Activated B cell treated with CpG ODN at 0.5 μM for 24 hours (primary cell): Measurements from ENCODE around the gene SPAG16. TPM values are rescaled to one million over a fixed set of nuclear protein-coding genes. Genes with fewer than 3 reads are reported as not detected.

Source experiments
- ATAC-seq: fragments of 200-7000 bp; cut with Tn5 transposase; one replicate; pipeline ENCODE4 v1.10.0; 2021; ENCODE audit warnings: low read depth, mild to moderate bottlenecking, moderate library complexity
- CTCF ChIA-PET: fragments of 350-600 bp; sonication (Branson Sonifier 250); formaldehyde crosslinking; loops from one replicate; lab custom pipeline; 2021; ENCODE audit warnings: antibody characterized with exemption; lab: Charles Lee
- POLR2A ChIA-PET: fragments of 350-600 bp; sonication (Branson Sonifier 250); formaldehyde crosslinking; loops from one replicate; lab custom pipeline; 2021; ENCODE audit warnings: antibody characterized with exemption; lab: Charles Lee
- DNase-seq: peaks from one replicate; pipeline ENCODE4 v3.0.0; 2022
- H3K27ac Mint-ChIP-seq: one replicate; pipeline ENCODE4 v1.8.0; 2020; ENCODE audit warnings: mixed read lengths
- H3K27me3 Mint-ChIP-seq: one replicate; pipeline ENCODE4 v1.8.0; 2021; ENCODE audit warnings: mixed read lengths
- H3K36me3 Mint-ChIP-seq: one replicate; pipeline ENCODE4 v1.8.0; 2021; ENCODE audit warnings: low read depth, mixed read lengths
- H3K4me1 Mint-ChIP-seq: one replicate; pipeline ENCODE4 v1.8.0; 2021; ENCODE audit warnings: mixed read lengths
- H3K4me3 Mint-ChIP-seq: one replicate; pipeline ENCODE4 v1.8.0; 2020; ENCODE audit warnings: mild to moderate bottlenecking, mixed read lengths
- H3K9me3 Mint-ChIP-seq: one replicate; pipeline ENCODE4 v1.8.0; 2020; ENCODE audit warnings: mixed read lengths
- intact Hi-C: fragments of 100-400 bp; cut with micrococcal nuclease; formaldehyde crosslinking; loops from one replicate; pipeline ENCODE4 v1.15.1; 2024
- total RNA-seq: library from RNA; stranded (reverse); gene quantifications from 2 replicates; pipeline ENCODE4 v1.2.3, GENCODE V29; 2022
- TF ChIP-seq, protein P1 (sequence below): fragments of 200-600 bp; IDR thresholded peaks from one replicate; pipeline ENCODE4 v1.8.0; 2022; ENCODE audit warnings: antibody characterized with exemption, mild to moderate bottlenecking

Gene SPAG16
- total RNA-seq, 1 donor from 2014 or later, result 11.2 TPM

- ChIA-PET POLR2A (no interaction called here), CTCF (no interaction called here)
- intact Hi-C loops, result no loop called here
- H3K9me3 Mint-ChIP-seq, result no peaks in the 10 kb centered on the region
- TF ChIP-seq, protein P1, sequence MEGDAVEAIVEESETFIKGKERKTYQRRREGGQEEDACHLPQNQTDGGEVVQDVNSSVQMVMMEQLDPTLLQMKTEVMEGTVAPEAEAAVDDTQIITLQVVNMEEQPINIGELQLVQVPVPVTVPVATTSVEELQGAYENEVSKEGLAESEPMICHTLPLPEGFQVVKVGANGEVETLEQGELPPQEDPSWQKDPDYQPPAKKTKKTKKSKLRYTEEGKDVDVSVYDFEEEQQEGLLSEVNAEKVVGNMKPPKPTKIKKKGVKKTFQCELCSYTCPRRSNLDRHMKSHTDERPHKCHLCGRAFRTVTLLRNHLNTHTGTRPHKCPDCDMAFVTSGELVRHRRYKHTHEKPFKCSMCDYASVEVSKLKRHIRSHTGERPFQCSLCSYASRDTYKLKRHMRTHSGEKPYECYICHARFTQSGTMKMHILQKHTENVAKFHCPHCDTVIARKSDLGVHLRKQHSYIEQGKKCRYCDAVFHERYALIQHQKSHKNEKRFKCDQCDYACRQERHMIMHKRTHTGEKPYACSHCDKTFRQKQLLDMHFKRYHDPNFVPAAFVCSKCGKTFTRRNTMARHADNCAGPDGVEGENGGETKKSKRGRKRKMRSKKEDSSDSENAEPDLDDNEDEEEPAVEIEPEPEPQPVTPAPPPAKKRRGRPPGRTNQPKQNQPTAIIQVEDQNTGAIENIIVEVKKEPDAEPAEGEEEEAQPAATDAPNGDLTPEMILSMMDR, result no peak
- ATAC-seq (no peak), DNase-seq (no peak)
- no peak overlapping the region for H3K4me3 Mint-ChIP-seq
- H3K27me3 Mint-ChIP-seq, result no peaks in the 10 kb centered on the region
- no peaks in the 10 kb centered on the region for H3K4me1 Mint-ChIP-seq
- no peak overlapping the region for H3K27ac Mint-ChIP-seq
- H3K36me3 Mint-ChIP-seq, result no peaks in the 10 kb centered on the region
Measured at GRCh38 chr2:214412679-214413078, 1128.4 kb downstream of the SPAG16 start.

- TF ChIP-seq, protein P1, result no peak
- CTCF ChIA-PET, result no interaction called here
- POLR2A ChIA-PET, result no interaction called here
- H3K4me1 Mint-ChIP-seq, result no peaks in the 10 kb centered on the region
- no peaks in the 10 kb centered on the region for H3K27me3 Mint-ChIP-seq
- no peaks in the 10 kb centered on the region for H3K36me3 Mint-ChIP-seq
- DNase-seq, result no peak
- no peak for ATAC-seq
- H3K27ac Mint-ChIP-seq, result no peak overlapping the region
- intact Hi-C loops, result no loop called here
- H3K4me3 Mint-ChIP-seq, result no peak overlapping the region
- peaks cover 2% of the 10 kb centered on the region for H3K9me3 Mint-ChIP-seq
Measured at GRCh38 chr2:214436470-214436869, 1152.2 kb downstream of the SPAG16 start.

DNA sequence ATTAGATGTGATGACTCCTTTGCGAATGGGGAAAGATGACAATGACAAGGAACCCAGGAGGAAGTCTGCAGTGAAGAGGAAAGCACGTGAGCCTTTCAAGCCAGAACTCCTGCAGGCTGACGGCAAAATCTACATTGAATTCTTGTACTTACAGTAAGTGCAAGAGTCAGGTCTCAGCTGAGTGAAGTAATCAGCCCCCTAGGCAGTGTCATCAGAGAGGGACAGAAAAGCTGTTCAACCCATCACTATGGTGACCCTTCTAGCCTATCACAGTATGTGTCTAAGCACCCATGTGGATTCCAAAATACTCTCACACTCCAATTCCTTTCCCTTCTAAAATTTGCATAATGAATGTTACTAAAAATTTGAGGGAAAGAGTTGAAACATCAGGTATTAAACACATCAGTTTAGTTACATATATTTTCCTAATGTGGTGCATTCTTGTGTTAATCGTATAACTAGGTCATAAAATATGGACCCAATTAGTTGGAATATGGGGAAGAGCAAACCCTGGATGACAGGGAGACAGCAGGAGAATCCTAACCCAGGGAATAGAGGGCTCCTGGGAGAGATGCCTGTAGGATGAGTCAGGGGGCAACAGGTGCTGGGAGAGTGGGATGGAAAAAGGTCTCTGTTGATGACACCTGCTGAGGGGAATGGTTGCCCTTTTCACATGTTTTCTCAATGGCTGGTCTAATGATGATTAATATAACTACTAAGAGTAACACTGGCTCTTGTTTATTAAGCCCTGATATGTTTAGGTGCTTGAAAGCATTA is 1166.0 kb downstream of the SPAG16 start:
- CTCF ChIA-PET, result no interaction called here
- POLR2A ChIA-PET, result no interaction called here
- H3K27me3 Mint-ChIP-seq, result no peaks in the 10 kb centered on the region
- intact Hi-C loops, result no loop called here
- DNase-seq, result no peak
- no peaks in the 10 kb centered on the region for H3K4me1 Mint-ChIP-seq
- ATAC-seq, result no peak
- H3K4me3 Mint-ChIP-seq, result no peak overlapping the region
- TF ChIP-seq, protein P1, result no peak
- no peak overlapping the region for H3K27ac Mint-ChIP-seq
- H3K36me3 Mint-ChIP-seq, result no peaks in the 10 kb centered on the region
- no peaks in the 10 kb centered on the region for H3K9me3 Mint-ChIP-seq

DNA sequence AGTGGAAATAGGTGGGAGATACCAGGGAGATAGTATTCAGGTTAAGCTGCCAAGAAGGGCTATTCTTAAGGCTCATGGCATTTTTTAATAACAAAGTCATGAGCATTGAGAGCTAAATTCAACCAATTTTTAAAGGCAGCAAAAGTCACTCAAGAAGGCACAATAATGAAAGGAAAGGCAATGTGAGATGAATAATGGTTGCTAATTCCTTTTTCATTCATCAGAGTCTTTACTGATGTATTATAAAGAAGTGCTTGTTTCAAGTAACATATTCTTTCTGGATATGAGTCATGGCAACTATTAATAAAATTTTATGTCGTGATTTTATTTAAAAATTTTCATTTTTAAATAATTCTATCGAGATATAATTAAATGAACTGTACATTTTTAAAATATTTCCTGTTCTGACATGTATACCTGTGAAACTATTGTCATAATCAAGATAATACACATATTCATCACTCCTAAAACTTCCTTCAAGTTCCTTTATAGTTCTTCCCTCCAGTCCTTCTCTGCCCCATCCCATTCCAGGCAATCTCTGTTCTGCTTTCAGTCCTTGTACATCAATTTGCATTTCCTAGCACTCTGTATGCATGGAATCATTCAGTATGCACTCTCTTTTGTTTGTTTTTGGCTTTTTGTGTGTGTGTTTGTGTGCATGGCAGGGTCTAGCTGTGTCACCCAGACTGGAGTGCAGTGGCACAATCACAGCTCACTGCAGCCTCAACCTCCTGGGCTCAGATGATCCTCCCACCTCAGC is 1167.4 kb downstream of the SPAG16 start:
- H3K9me3 Mint-ChIP-seq, result no peaks in the 10 kb centered on the region
- no peak overlapping the region for H3K27ac Mint-ChIP-seq
- CTCF ChIA-PET, result no interaction called here
- intact Hi-C loops, result no loop called here
- no peaks in the 10 kb centered on the region for H3K36me3 Mint-ChIP-seq
- no peak for ATAC-seq
- TF ChIP-seq, protein P1, result no peak
- H3K27me3 Mint-ChIP-seq, result no peaks in the 10 kb centered on the region
- POLR2A ChIA-PET, result no interaction called here
- no peaks in the 10 kb centered on the region for H3K4me1 Mint-ChIP-seq
- no peak overlapping the region for H3K4me3 Mint-ChIP-seq
- DNase-seq, result no peak

Other genes with a start within 250 kb of the SPAG16 start
- 51.5 and 60.2 TPM in 2 replicates for gene IKZF2, start 132.9 kb upstream of the SPAG16 start, total RNA-seq